CD8-positive, alpha-beta memory T cell (primary cell): Measurements from ENCODE around the gene PISD. TPM values are rescaled to one million over a fixed set of nuclear protein-coding genes. Genes with fewer than 3 reads are reported as not detected.

Experiments used
- CTCF ChIA-PET: fragments of 350-600 bp; sonication (Branson Sonifier 250); formaldehyde crosslinking; loops from one replicate; lab custom pipeline; 2021; ENCODE audit warnings: antibody characterized with exemption; lab: Charles Lee
- POLR2A ChIA-PET: fragments of 350-600 bp; sonication (Branson Sonifier 250); formaldehyde crosslinking; loops from one replicate; lab custom pipeline; 2021; ENCODE audit warnings: antibody characterized with exemption; lab: Charles Lee
- DNase-seq, 5 donors: peaks; one replicate each; pipeline versions ENCODE4 v3.0.0 to v3.0.0-alpha.2; 2020 to 2022; ENCODE audit warnings: mixed read lengths in 1 of 5
- H3K27ac ChIP-seq: one replicate; pipeline ENCODE4 v1.7.0; 2013; ENCODE audit warnings: low read depth, mild to moderate bottlenecking, low read length, moderate library complexity
- H3K27me3 ChIP-seq: 2 replicates; pipeline ENCODE4 v1.7.0; 2013; ENCODE audit warnings: low read length, mild to moderate bottlenecking; ENCODE audit not compliant: insufficient read depth, poor library complexity, severe bottlenecking
- H3K36me3 ChIP-seq: 2 replicates; pipeline ENCODE4 v1.7.0; 2013; ENCODE audit warnings: mild to moderate bottlenecking, low read length, moderate library complexity; ENCODE audit not compliant: insufficient read depth
- H3K4me1 ChIP-seq: 2 replicates; pipeline ENCODE4 v1.7.0; 2013; ENCODE audit warnings: mild to moderate bottlenecking, low read length, moderate library complexity; ENCODE audit not compliant: insufficient read depth
- H3K4me3 ChIP-seq: 2 replicates; pipeline ENCODE4 v1.7.0; 2013; ENCODE audit warnings: mild to moderate bottlenecking, low read length
- H3K9me3 ChIP-seq: 2 replicates; pipeline ENCODE4 v1.7.0; 2013; ENCODE audit warnings: mild to moderate bottlenecking, low read length
- H3K27ac Mint-ChIP-seq, 8 donors: one replicate each; pipeline ENCODE4 v1.8.0; 2020 to 2021; ENCODE audit warnings: mixed read lengths in 8 of 8, mild to moderate bottlenecking in 6 of 8, inconsistent platforms in 3 of 8, moderate library complexity in 3 of 8
- H3K27me3 Mint-ChIP-seq, 2 donors: one replicate each; pipeline ENCODE4 v1.8.0; 2020 to 2021; ENCODE audit warnings: mixed read lengths in 2 of 2, mild to moderate bottlenecking in 1 of 2, moderate library complexity in 1 of 2
- H3K36me3 Mint-ChIP-seq, 3 donors: one replicate each; pipeline ENCODE4 v1.8.0; 2020 to 2021; ENCODE audit warnings: mixed read lengths in 3 of 3, inconsistent platforms in 1 of 3, mild to moderate bottlenecking in 1 of 3
- H3K4me1 Mint-ChIP-seq, 3 donors: one replicate each; pipeline ENCODE4 v1.8.0; 2020 to 2021; ENCODE audit warnings: mixed read lengths in 3 of 3, inconsistent platforms in 1 of 3, mild to moderate bottlenecking in 1 of 3
- H3K4me3 Mint-ChIP-seq, 7 donors: one replicate each; pipeline ENCODE4 v1.8.0; 2020 to 2021; ENCODE audit warnings: mixed read lengths in 7 of 7, mild to moderate bottlenecking in 6 of 7, moderate library complexity in 4 of 7, inconsistent platforms in 2 of 7
- H3K9me3 Mint-ChIP-seq, 5 donors: one replicate each; pipeline ENCODE4 v1.8.0; 2020 to 2022; ENCODE audit warnings: mixed read lengths in 5 of 5, mild to moderate bottlenecking in 3 of 5, moderate library complexity in 2 of 5, inconsistent platforms in 1 of 5
- polyA plus RNA-seq: library from polyadenylated mRNA; unstranded; fragments of 300-500 nt; fragmentation: Illumina TruSeq; gene quantifications from one replicate; pipeline ENCODE4 v1.2.3, GENCODE V29; 2021
- total RNA-seq, 2 experiments: library from RNA; stranded (reverse); gene quantifications; one replicate each; pipeline ENCODE4 v1.2.3, GENCODE V29; 2021

PISD gene
- total and polyA plus RNA-seq, 3 experiments from 2014 or later = 17.1 to 49.6 (median 48.1) TPM

DNA sequence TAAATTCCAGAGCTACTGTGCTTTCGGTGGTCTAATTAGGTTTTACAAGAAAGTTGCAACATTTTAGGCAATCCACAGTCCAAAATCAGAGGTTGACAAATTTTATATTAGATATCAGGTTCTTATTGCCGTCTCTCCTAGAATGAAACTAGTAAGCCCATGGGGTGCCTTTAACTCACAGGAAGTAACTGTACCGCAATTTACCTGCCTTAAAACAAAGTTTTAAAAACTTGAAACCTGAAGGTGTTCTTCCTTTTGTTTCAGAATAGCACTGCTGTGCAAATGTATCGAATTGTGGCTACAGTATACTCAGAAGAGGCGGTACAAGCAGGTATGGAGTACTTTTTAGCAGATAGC is 77.2 kb downstream of the PISD start:
- H3K4me1 ChIP-seq = peaks cover 40% of the 10 kb centered on the region
- Mint-ChIP-seq H3K27me3 (no peaks in the 10 kb centered on the region), H3K9me3 (no peaks in the 10 kb centered on the region), H3K27ac (peak overlapping the region in 7 of 8 donors; percentile 58 to 89 (median 75)), H3K36me3 (peaks cover 4 to 82% (median 16%) of the 10 kb centered on the region in 3 donors), H3K4me3 (peak overlapping the region in 3 of 7 donors; percentile 12 to 43 (median 37)), H3K4me1 (peaks cover 34 to 43% (median 42%) of the 10 kb centered on the region in 3 donors)
- DNase-seq = no peak
- H3K27ac ChIP-seq = peak overlapping the region; percentile 15
- H3K9me3 ChIP-seq = no peaks in the 10 kb centered on the region
- H3K27me3 ChIP-seq = no peaks in the 10 kb centered on the region
- CTCF ChIA-PET = interaction anchor here (1.3 kb wide), 1 partner anchor 96 kb away, joined by 3 read pairs; no protein-coding TSS in a partner anchor
- H3K36me3 ChIP-seq = peaks cover 41% of the 10 kb centered on the region
- POLR2A ChIA-PET = no interaction called here
- no peak overlapping the region for H3K4me3 ChIP-seq

DNA sequence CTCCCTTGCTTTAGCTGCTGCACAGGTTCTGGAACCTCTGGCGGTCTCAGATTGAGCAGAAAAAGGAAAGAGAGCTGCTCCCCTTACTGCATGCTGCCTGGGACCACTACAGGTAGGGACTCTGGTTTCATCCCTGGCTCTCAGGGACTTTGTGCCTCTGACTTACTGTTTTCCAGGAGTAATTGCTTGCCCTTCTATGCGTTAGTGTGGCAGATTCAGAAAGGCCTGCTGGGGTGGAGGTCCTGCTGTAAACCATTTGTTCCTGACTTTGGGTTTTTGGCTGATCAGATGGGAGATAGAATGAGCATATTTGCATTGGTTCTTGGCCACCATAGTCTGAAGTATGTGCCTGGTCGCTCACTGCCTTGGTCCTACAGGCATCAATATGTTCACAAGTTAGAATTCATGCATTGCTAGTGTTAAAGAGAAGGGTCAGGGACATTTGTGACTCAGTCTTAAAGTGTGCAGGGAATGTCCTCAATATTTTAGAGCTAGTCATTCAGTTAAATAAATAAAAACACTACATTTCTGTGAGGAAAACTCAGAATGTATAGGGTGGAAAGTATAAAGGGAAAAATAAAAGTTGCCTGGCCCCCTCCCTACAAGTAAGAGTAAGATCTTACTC is 78.0 kb downstream of the PISD start:
- H3K4me3 ChIP-seq = no peak overlapping the region

DNA sequence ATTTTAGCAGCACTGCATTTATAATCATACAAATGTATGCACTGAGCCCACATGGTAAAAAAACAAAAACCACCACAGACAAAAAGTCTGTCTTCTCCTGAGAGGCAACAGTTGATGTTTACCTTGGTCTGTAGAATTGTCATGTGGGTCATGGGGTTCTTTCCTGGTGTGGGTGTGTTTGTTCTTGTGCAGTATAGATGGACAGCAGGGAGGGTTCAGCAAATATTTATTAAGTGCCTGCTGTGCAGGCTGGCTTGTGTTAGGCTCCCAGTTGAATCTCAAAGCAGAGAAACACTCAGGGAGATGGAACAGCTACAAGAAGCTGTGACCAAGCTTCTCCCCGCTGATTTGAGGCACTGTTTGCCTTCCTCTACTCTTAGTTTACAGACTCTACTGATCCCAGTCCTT is 82.2 kb downstream of the PISD start:
- peak overlapping the region in 2 of 8 donors; percentile 66 to 81 for H3K27ac Mint-ChIP-seq
- H3K4me3 ChIP-seq = no peak overlapping the region
- H3K4me1 Mint-ChIP-seq = peaks cover 21 to 27% (median 23%) of the 10 kb centered on the region in 3 donors
- ChIA-PET POLR2A (no interaction called here), CTCF (interaction anchor here (1.2 kb wide), 1 partner anchor 17 kb away, joined by 3 read pairs; no protein-coding TSS in a partner anchor)
- no peak overlapping the region for H3K27ac ChIP-seq
- H3K4me3 Mint-ChIP-seq = no peak overlapping the region
- no peaks in the 10 kb centered on the region for H3K27me3 ChIP-seq
- H3K9me3 ChIP-seq = no peaks in the 10 kb centered on the region
- H3K27me3 Mint-ChIP-seq = no peaks in the 10 kb centered on the region
- no peak for DNase-seq
- no peaks in the 10 kb centered on the region for H3K9me3 Mint-ChIP-seq
- peaks cover 3 to 78% (median 11%) of the 10 kb centered on the region in 3 donors for H3K36me3 Mint-ChIP-seq
- H3K36me3 ChIP-seq = peaks cover 30% of the 10 kb centered on the region
- peaks cover 15% of the 10 kb centered on the region for H3K4me1 ChIP-seq

More for the DNA sequence above, 78.0 kb downstream of the PISD start:
- Mint-ChIP-seq H3K36me3 (peaks cover 4 to 79% (median 15%) of the 10 kb centered on the region in 3 donors), H3K4me3 (peak overlapping the region in 1 of 7 donors; percentile 43), H3K9me3 (no peaks in the 10 kb centered on the region), H3K27me3 (no peaks in the 10 kb centered on the region), H3K4me1 (peaks cover 34 to 43% (median 42%) of the 10 kb centered on the region in 3 donors), H3K27ac (peak overlapping the region in 7 of 8 donors; percentile 58 to 86 (median 74))
- CTCF ChIA-PET = interaction anchor here (1.3 kb wide), 1 partner anchor 96 kb away, joined by 3 read pairs; no protein-coding TSS in a partner anchor
- H3K9me3 ChIP-seq = no peaks in the 10 kb centered on the region
- peaks cover 40% of the 10 kb centered on the region for H3K4me1 ChIP-seq
- no peaks in the 10 kb centered on the region for H3K27me3 ChIP-seq
- H3K27ac ChIP-seq = peak overlapping the region; percentile 15
- no peak for DNase-seq
- H3K36me3 ChIP-seq = peaks cover 35% of the 10 kb centered on the region
- POLR2A ChIA-PET = no interaction called here

DNA sequence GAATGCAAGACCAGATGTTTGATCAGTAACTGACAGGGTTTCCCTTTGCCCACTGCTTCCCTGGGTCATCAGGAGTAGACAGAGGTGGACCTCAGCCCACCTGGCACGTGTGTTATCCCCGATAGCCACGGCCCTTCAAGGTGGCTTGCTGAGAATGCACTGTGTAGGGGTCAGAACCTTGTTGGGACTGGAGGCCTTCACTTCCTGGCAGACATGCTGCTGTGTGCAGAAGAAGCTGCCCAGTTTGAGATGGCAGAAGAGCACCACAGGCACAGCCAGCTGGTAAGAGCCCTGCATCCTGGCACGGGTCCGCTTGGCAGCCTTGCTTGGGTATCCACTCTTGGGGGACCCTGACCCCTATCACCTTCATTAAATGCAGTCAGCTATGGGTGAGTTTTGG is 83.8 kb downstream of the PISD start:
- ChIA-PET POLR2A (no interaction called here), CTCF (interaction anchor here (1.4 kb wide), 1 partner anchor 25 kb away, joined by 3 read pairs; no protein-coding TSS in a partner anchor)
- peaks cover 34% of the 10 kb centered on the region for H3K36me3 ChIP-seq

DNA sequence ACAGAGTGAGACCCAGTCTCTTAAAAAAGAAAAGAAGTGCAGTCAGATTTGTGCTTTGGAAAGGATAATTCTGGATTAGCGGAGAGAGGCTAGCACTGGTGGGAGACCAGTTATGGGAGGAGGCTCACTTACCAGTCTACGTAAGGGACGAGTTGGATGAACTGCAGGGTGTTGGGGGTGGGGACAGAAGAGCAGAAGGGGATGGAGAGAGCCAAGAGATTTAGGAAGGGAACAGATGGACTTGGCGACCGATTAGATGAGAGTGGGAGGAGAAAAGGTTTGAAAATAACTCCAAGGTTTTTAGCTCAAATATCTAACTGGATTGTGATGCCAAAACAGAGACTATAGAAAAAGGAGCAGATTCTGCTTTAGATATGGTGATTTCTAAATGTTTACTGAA is 84.3 kb downstream of the PISD start:
- no peaks in the 10 kb centered on the region for H3K9me3 ChIP-seq
- CTCF ChIA-PET = interaction anchor here (1.4 kb wide), 1 partner anchor 25 kb away, joined by 3 read pairs; no protein-coding TSS in a partner anchor

More for the DNA sequence above, 83.8 kb downstream of the PISD start:
- no peak overlapping the region for H3K4me3 Mint-ChIP-seq
- peaks cover 5 to 10% (median 7%) of the 10 kb centered on the region in 3 donors for H3K4me1 Mint-ChIP-seq
- no peaks in the 10 kb centered on the region for H3K27me3 ChIP-seq
- no peaks in the 10 kb centered on the region for H3K9me3 Mint-ChIP-seq
- peak overlapping the region in 1 of 8 donors; percentile 23 for H3K27ac Mint-ChIP-seq
- H3K9me3 ChIP-seq = no peaks in the 10 kb centered on the region
- H3K27ac ChIP-seq = no peak overlapping the region
- H3K27me3 Mint-ChIP-seq = no peaks in the 10 kb centered on the region
- DNase-seq = no peak
- no peaks in the 10 kb centered on the region for H3K4me1 ChIP-seq
- no peak overlapping the region for H3K4me3 ChIP-seq
- H3K36me3 Mint-ChIP-seq = peaks cover 3 to 77% (median 7%) of the 10 kb centered on the region in 3 donors

DNA sequence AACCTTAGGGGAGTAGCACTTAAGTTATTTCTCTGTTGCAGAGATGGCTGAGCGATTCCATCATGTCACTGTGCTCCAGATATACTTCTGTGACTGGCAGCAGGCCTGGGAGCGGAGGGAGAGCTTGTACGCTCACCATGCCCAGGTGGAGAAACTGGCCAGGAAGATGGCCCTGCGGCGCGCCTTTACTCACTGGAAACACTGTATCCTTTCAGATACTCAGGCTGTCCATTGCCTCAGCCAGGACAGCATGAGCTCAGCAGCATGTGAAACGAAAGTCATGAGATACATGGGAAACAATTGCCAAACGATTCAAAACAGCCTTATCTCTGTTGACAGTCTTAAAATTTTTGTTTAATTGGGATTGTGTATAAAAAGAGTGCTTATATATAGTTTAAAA is 86.8 kb downstream of the PISD start:
- CTCF ChIA-PET = interaction anchor here (1.0 kb wide), 1 partner anchor 84 kb away, joined by 3 read pairs; no protein-coding TSS in a partner anchor
- Mint-ChIP-seq H3K27ac (no peak overlapping the region), H3K4me3 (no peak overlapping the region), H3K9me3 (no peaks in the 10 kb centered on the region), H3K36me3 (peaks cover 3 to 90% (median 18%) of the 10 kb centered on the region in 3 donors), H3K4me1 (no peaks in the 10 kb centered on the region), H3K27me3 (no peaks in the 10 kb centered on the region)
- Histone ChIP-seq H3K4me3 (no peak overlapping the region), H3K9me3 (no peaks in the 10 kb centered on the region), H3K36me3 (peaks cover 38% of the 10 kb centered on the region), H3K27me3 (no peaks in the 10 kb centered on the region), H3K27ac (no peak overlapping the region), H3K4me1 (no peaks in the 10 kb centered on the region)
- no peak for DNase-seq
- POLR2A ChIA-PET = no interaction called here

More for the DNA sequence above, 84.3 kb downstream of the PISD start:
- Mint-ChIP-seq H3K27ac (peak overlapping the region in 3 of 8 donors; percentile 34 to 44 (median 35)), H3K36me3 (peaks cover 3 to 82% (median 11%) of the 10 kb centered on the region in 3 donors), H3K27me3 (no peaks in the 10 kb centered on the region), H3K9me3 (no peaks in the 10 kb centered on the region), H3K4me1 (peaks cover 5 to 10% (median 6%) of the 10 kb centered on the region in 3 donors), H3K4me3 (no peak overlapping the region)
- no peak overlapping the region for H3K4me3 ChIP-seq
- no peak overlapping the region for H3K27ac ChIP-seq
- H3K36me3 ChIP-seq = peaks cover 38% of the 10 kb centered on the region
- no peak for DNase-seq
- no peaks in the 10 kb centered on the region for H3K4me1 ChIP-seq
- POLR2A ChIA-PET = no interaction called here
- no peaks in the 10 kb centered on the region for H3K27me3 ChIP-seq

DNA sequence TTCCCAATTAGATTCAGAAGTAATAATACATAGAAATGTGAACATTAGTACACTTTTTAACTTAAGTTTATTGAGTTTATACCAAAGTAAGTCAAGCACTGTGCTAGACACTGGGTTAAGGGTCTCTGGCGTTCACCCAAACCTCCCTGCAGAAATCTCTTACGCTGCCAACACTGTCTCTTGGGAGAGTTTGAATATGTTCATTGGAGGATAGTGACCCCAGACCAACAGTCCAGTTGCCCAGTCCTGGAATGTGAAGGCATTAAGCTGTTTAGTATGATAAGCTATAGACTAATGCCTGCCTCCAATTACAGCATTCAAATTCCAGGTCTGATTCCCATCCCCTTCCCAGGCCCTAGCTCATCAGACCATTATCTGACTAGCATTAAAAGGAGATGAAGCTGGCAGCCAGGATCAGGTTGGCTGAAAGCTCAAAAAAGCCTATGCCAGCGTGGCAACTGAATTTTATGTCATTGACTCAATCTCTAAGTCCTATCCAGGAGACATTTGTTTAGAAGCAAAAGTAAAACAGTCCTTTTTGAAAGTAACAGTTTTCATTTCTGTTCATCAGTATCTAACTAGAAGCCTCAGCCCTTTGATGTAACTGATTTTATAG is 87.9 kb downstream of the PISD start:
- no peak overlapping the region for H3K4me3 Mint-ChIP-seq
- H3K4me1 Mint-ChIP-seq = peaks cover 0 to 1% (median 0%) of the 10 kb centered on the region in 3 donors
- DNase-seq = no peak
- Histone ChIP-seq H3K9me3 (no peaks in the 10 kb centered on the region), H3K27ac (no peak overlapping the region), H3K36me3 (peaks cover 43% of the 10 kb centered on the region), H3K27me3 (no peaks in the 10 kb centered on the region), H3K4me3 (no peak overlapping the region), H3K4me1 (no peaks in the 10 kb centered on the region)
- no peaks in the 10 kb centered on the region for H3K27me3 Mint-ChIP-seq
- CTCF ChIA-PET = interaction anchor here (0.6 to 1.0 kb wide), 2 partner anchors 54 to 85 kb away, joined by 3 read pairs; no protein-coding TSS in a partner anchor
- H3K36me3 Mint-ChIP-seq = peaks cover 3 to 90% (median 20%) of the 10 kb centered on the region in 3 donors
- no peaks in the 10 kb centered on the region for H3K9me3 Mint-ChIP-seq
- no peak overlapping the region for H3K27ac Mint-ChIP-seq
- POLR2A ChIA-PET = no interaction called here

DNA sequence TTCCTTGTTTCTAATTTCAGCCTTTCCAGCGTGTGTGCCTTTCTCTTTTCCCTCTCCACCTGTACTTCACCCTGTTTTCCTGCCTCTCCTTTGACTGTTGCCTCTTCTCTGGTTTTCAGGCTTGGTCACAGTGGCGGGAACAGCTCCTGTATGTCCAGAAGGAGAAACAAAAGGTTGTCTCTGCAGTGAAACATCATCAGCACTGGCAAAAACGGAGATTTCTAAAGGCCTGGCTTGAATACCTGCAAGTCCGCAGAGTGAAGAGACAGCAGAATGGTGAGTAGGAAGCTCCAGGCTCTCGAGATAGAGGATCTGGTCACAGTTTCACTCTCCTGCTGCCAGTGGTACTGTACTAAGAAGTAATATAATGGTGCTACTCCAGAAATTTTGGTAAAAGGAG is 89.1 kb downstream of the PISD start:
- ChIA-PET CTCF (no interaction called here), POLR2A (no interaction called here)
- no peak for DNase-seq
- H3K36me3 ChIP-seq = peaks cover 36% of the 10 kb centered on the region
- H3K27me3 Mint-ChIP-seq = no peaks in the 10 kb centered on the region
- H3K27me3 ChIP-seq = no peaks in the 10 kb centered on the region
- H3K4me1 ChIP-seq = no peaks in the 10 kb centered on the region
- peaks cover 3 to 85% (median 21%) of the 10 kb centered on the region in 3 donors for H3K36me3 Mint-ChIP-seq
- H3K4me3 ChIP-seq = no peak overlapping the region
- H3K4me1 Mint-ChIP-seq = peaks cover 0 to 1% (median 0%) of the 10 kb centered on the region in 3 donors
- H3K9me3 Mint-ChIP-seq = no peaks in the 10 kb centered on the region
- H3K27ac ChIP-seq = no peak overlapping the region
- no peak overlapping the region for H3K4me3 Mint-ChIP-seq
- H3K27ac Mint-ChIP-seq = peak overlapping the region in 4 of 8 donors; percentile 14 to 82 (median 67)
- no peaks in the 10 kb centered on the region for H3K9me3 ChIP-seq
